ENCODE measurements around the gene YPEL4.
A peak's percentile ranks its signal among the peaks of the same experiment; 100 is the strongest.

The YPEL4 gene

DNA sequence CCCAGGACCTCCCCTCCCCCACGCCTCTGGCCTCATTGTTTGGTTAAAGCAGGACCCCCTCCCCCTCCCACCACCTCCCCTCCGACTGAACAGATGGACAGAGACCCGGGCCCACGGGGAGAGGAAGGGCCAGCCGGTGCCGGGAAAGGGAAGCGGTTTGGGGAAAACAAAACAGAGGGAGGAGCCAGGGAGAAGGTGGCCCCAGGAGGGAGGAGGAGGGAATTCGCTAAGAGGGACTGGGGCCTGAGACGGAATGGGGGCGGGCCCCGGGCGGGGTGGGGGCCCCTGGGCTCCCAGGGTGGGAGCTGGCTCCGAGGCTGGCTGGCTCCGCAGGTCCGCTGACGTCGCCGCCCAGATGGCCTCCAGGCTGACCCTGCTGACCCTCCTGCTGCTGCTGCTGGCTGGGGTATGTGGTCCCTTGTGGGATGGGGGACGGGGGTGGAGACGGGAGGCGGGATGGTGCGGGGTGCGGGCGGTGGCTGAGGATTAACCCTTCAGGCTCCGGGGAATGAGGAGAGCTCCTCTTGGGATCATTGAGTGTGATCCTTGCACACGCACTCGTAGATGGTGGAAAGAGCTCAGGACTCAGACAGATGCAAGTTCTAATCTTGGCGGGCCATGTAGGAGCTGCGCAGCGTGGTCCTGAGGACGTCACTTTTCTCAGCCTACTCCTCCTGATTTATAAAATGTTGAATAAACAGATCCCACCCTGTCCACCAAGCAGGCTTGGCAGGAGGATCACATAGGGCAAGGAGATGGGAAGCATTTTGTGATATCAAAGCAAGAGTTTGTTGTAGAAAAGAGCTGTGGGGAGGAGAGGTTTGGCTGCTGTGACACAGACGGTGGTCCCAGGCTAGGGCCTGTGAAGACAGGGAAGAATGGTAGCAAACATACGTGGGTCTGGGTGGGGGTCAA lies 51.5 kb downstream of the YPEL4 start:
- intact Hi-C loops (cut with DNase I) = no loop called here
- peak; percentile 19 to 93 (median 58) for DNase-seq

DNA sequence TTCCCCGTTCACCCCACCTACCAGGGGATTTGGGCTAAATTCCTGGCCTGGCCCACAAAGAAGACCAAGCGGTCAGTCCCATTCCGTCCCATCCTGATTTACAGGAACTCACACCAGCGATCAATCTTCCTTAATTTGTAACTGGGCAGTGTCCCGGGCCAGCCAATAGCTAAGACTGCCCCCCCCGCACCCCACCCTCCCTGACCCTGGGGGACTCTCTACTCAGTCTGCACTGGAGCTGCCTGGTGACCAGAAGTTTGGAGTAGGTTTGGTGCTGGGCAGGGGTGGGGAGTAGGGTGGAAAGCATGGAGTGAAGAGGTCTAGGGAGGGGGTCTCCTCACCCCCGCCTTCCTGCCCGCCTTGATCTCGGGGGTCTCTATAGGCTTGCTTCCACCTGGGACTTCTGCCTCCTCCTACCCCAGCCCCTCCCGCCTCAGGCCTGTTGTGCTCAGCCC lies 52.2 kb downstream of the YPEL4 start, which contains the start of gene SERPING1:
TSS of gene SERPING1 (plus strand) at position 225 of the 455 bp plus-strand sequence. CDS start 586 bp downstream, outside the sequence.
- peak in 2 of 10 donors; percentile 20 to 82 for DNase-seq
- intact Hi-C loops (cut with DNase I) = no loop called here

DNA sequence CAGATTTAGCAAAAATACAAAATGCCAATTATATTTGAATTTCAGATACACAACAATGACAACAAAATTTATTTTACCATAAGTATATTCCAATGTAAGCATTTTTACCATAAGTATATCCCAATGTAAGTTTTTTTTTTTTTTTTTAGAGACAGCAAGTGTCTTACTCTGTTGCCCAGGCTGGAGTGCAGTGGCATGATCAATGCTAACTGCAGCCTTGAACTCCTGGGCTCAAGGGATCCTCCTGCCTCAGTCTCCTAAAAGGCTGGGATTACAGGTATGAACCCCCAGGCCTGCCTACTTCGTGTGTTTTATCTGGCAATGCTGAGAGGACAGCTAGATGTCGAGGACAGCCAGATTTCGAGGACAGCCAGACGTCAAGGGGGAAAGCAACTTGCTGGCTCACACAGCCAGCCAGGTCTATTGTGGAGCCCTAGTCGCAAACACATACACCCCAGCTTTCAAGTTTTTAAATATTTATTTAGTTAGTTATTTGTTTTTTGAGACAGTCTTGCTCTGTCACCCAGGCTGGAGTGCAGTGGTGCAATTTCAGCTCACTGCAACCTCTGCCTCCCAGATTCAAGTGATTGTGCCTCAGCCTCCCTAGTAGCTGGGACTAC lies 53.3 kb downstream of the YPEL4 start:
- no peak for DNase-seq

More for the DNA sequence above, 53.3 kb downstream of the YPEL4 start:
- intact Hi-C loops (cut with DNase I) = no loop called here
